ENCODE data around the gene BEX4.
"Not testable (repeated sequence)": the region's sequence is repeated elsewhere in the genome, so short reads cannot be mapped to it uniquely, and the experiment has no call there.

- TF ChIP-seq CTCF (IDR thresholded peaks at IDR 0.05; ENCODE audit: poor library complexity); EZH2 (IDR thresholded peaks at IDR 0.05; ENCODE audit: borderline replicate concordance); EZH2phosphoT487 (IDR thresholded peaks at IDR 0.05; ENCODE audit: low read depth, severe bottlenecking, unreplicated experiment): not testable (repeated sequence)
Observed at GRCh38 chrX:103225918-103226317, 11.0 kb downstream of the BEX4 start.
